ENCODE results near the gene PLXNA4. TPM values are rescaled to one million over a fixed set of nuclear protein-coding genes. Genes with fewer than 3 reads are reported as not detected.

The PLXNA4 gene
- total and polyA plus RNA-seq, 9 of the 15 experiments (the other 6 are each of a cell fraction or from before 2014, with no cell fraction given) = under 0.01 to 0.09 TPM; not detected in 7

GRCh38 chr7:132080467-132080866 is 495.8 kb downstream of the PLXNA4 start (continued):
- TF ChIP-seq E2F3 (CRISPR knock-in tag; IDR thresholded peaks at IDR 0.05) (no peak), HMGXB4 (CRISPR knock-in tag; IDR thresholded peaks at IDR 0.05) (no peak), ZNF124 (CRISPR knock-in tag; IDR thresholded peaks at IDR 0.05) (no peak), NR2F6 (CRISPR knock-in tag; IDR thresholded peaks at IDR 0.05) (no peak), GATAD2A (IDR thresholded peaks at IDR 0.05) (no peak), NRF1 (conservative IDR thresholded peaks at IDR 0.05 in 1 of 2, IDR thresholded peaks at IDR 0.05 in 1 of 2) (no peak), HOXB6 (CRISPR knock-in tag; IDR thresholded peaks at IDR 0.05; ENCODE audit: borderline replicate concordance) (no peak), POLR2H (tag; IDR thresholded peaks at IDR 0.05; ENCODE audit: low read depth) (no peak)

- BruUV-seq (replicated peaks) = no TSS peak
- Histone ChIP-seq H4K20me1 (replicated peaks; ENCODE audit: control insufficient read depth, insufficient read depth, low read length) (no peaks in the 10 kb centered on the region), H3K9me1 (ENCODE audit: control insufficient read depth, insufficient read depth, low read length) (no peaks in the 10 kb centered on the region), H3K79me2 (ENCODE audit: control insufficient read depth, insufficient read depth, low read length) (no peaks in the 10 kb centered on the region), H3K36me3 (ENCODE audit: control insufficient read depth, insufficient read depth, low read length) (no peaks in the 10 kb centered on the region), H2AFZ (ENCODE audit: low read depth, low read length) (no peak overlapping the region), H3K4me3 (no peak overlapping the region), H3K9me3 (replicated peaks; ENCODE audit: control insufficient read depth, insufficient read depth, low read depth, low read length) (no peaks in the 10 kb centered on the region), H3K27ac (ENCODE audit: extremely low read depth, low read depth, low read length) (no peak overlapping the region), H3K4me2 (ENCODE audit: insufficient read depth, low read length) (no peak overlapping the region), H3K27me3 (ENCODE audit: control insufficient read depth in 2 of 2, insufficient read depth in 2 of 2, low read length in 2 of 2) (peaks cover 0 to 44% of the 10 kb centered on the region in 2 experiments), H3K4me1 (replicated peaks in 1 of 2; ENCODE audit: control insufficient read depth in 2 of 2, insufficient read depth in 2 of 2, low read length in 2 of 2) (no peaks in the 10 kb centered on the region), H3K9ac (ENCODE audit: insufficient read depth in 1 of 2, low read depth in 2 of 2, low read length in 2 of 2) (no peak overlapping the region)
- in situ Hi-C loops (cut with MboI) = no loop called here
- intact Hi-C loops (cut with micrococcal nuclease) = no loop called here
- FAIRE-seq (no peak), ATAC-seq (no peak; the same call in 2 of the 3 replicates), DNase-seq (ENCODE audit: extremely low read depth in 1 of 4, low spot score in 3 of 4) (no peak)
- 2% methylated on average over 8 of the region's 8 CpGs for WGBS (ENCODE audit: insufficient coverage, low coverage, missing lambda C conversion rate)
- POLR2A ChIA-PET = interaction anchor here (1.3 kb wide), 1 partner anchor 39 kb away, joined by 6 read pairs; no protein-coding TSS in a partner anchor
- TF ChIP-seq GATA2 (CRISPR knock-in tag; IDR thresholded peaks at IDR 0.05) = no peak
- peak in 2 of 3 experiments; percentile 9 to 13; a peak in 1 of 6 replicates for TF ChIP-seq CTCF (IDR thresholded peaks at IDR 0.05 in 2 of 3, conservative IDR thresholded peaks at IDR 0.05 in 1 of 3; ENCODE audit: insufficient read depth in 2 of 3, low read depth in 1 of 3, low read length in 3 of 3)
- CTCF ChIA-PET (ENCODE audit: low intra/inter-chr PET ratio) = no interaction called here
These were observed 497.2 kb downstream of the PLXNA4 start for GRCh38 chr7:132078891-132079735.
